HL-60 (cell line): ENCODE results near the gene ABCA6.
"Not testable (repeated sequence)": the region's sequence is repeated elsewhere in the genome, so short reads cannot be mapped to it uniquely, and the experiment has no call there.

Source experiments
- DNase-seq, 2 experiments: peaks; one replicate each; pipeline ENCODE4 v3.0.0-alpha.2; 2010 to 2020; ENCODE audit warnings: low read depth in 1 of 2, low spot score in 1 of 2
- H3K27ac ChIP-seq: fragments of 250-450 bp; sonication (Bioruptor Pico); replicated peaks from 2 replicates; pipeline ENCODE4 v1.5.1; 2020; ENCODE audit warnings: mild to moderate bottlenecking, moderate library complexity
- H3K27me3 ChIP-seq: fragments of 250-450 bp; sonication (Bioruptor Pico); 2 replicates; pipeline ENCODE4 v1.5.1; 2021; ENCODE audit warnings: mild to moderate bottlenecking, moderate library complexity; ENCODE audit not compliant: insufficient read depth, poor library complexity, severe bottlenecking
- H3K4me3 ChIP-seq: replicated peaks from 2 replicates; pipeline ENCODE4 v1.5.1; 2011; ENCODE audit warnings: mild to moderate bottlenecking, control low read depth, low read length; ENCODE audit not compliant: insufficient read depth
- CTCF ChIP-seq: IDR thresholded peaks from one replicate; pipeline ENCODE4 v1.5.1; 2011; ENCODE audit warnings: low read length, control low read depth, inconsistent platforms; ENCODE audit not compliant: insufficient read depth
- GABPA ChIP-seq: IDR thresholded peaks from 2 replicates; pipeline ENCODE4 v1.6.1; 2012; ENCODE audit warnings: low read depth
- POLR2AphosphoS5 ChIP-seq: IDR thresholded peaks from 2 replicates; pipeline ENCODE4 v1.6.1; 2012; ENCODE audit warnings: low read depth
- REST ChIP-seq: IDR thresholded peaks from 2 replicates; pipeline ENCODE4 v1.6.1; 2012; ENCODE audit warnings: low read depth; ENCODE audit not compliant: insufficient replicate concordance
- SPI1 ChIP-seq: IDR thresholded peaks from 2 replicates; pipeline ENCODE4 v1.6.1; 2012; ENCODE audit warnings: low read depth, mild to moderate bottlenecking, borderline replicate concordance

ABCA6 gene

GRCh38 chr17:69175625-69176456, 34.1 kb upstream of the ABCA6 start:
- DNase-seq, result peak; percentile 19 to 51
- H3K4me3 ChIP-seq, result no peak overlapping the region
- no peaks in the 10 kb centered on the region for H3K27me3 ChIP-seq
- TF ChIP-seq REST (no peak), SPI1 (peak; percentile 57; the same call in 1 of the 2 replicates)
- peak overlapping the region; percentile 54 for H3K27ac ChIP-seq

GRCh38 chr17:69175262-69175624, 33.5 kb upstream of the ABCA6 start:
- TF ChIP-seq POLR2AphosphoS5, result no peak
- TF ChIP-seq SPI1, result no peak
- TF ChIP-seq CTCF, result no peak
- TF ChIP-seq REST, result no peak
- TF ChIP-seq GABPA, result no peak
- DNase-seq, result no peak
- H3K27ac ChIP-seq, result no peak overlapping the region; the same call in 1 of the 2 replicates
- no peaks in the 10 kb centered on the region for H3K27me3 ChIP-seq
- no peak overlapping the region for H3K4me3 ChIP-seq

GRCh38 chr17:69173118-69173517, 31.4 kb upstream of the ABCA6 start:
- no peak for TF ChIP-seq CTCF
- Histone ChIP-seq H3K27ac (no peak overlapping the region), H3K27me3 (no peaks in the 10 kb centered on the region), H3K4me3 (no peak overlapping the region)
- no peak for DNase-seq

GRCh38 chr17:69170377-69170776, 28.7 kb upstream of the ABCA6 start:
- peak in 1 of 2 experiments; percentile 34 for DNase-seq
- no peak overlapping the region for H3K4me3 ChIP-seq
- H3K27ac ChIP-seq, result no peak overlapping the region
- TF ChIP-seq SPI1 (peak; percentile 87), CTCF (no peak)
- H3K27me3 ChIP-seq, result no peaks in the 10 kb centered on the region

- not testable (repeated sequence) for DNase-seq, H3K27me3 ChIP-seq, H3K27ac ChIP-seq, H3K4me3 ChIP-seq
Measured at GRCh38 chr17:69168642-69169041, 26.9 kb upstream of the ABCA6 start.
